ENCODE results near the gene KIAA0930. TPM values are rescaled to one million over a fixed set of nuclear protein-coding genes. Genes with fewer than 3 reads are reported as not detected.

The KIAA0930 gene
- total RNA-seq, 1 donor from 2014 or later = 18.6 TPM

DNA sequence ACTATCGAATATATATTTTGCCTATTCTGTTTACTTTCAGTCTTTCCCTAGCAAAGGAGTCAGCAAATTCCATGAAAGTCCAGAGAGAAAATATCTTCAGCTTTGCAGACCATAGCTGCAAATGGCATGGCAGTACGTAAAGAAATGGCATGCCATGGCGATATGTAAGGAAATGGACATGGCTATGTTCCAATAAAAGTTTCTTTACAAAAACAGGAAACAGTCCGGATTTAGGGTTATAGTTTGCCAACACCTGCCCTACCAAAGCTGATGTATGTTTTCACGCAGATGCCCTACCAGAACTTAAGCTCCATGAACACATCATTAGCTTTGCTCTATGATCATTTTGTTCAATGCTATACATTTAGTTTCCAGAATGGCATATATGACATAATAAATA is 19.5 kb downstream of the KIAA0930 start:
- TF ChIP-seq, protein P1, sequence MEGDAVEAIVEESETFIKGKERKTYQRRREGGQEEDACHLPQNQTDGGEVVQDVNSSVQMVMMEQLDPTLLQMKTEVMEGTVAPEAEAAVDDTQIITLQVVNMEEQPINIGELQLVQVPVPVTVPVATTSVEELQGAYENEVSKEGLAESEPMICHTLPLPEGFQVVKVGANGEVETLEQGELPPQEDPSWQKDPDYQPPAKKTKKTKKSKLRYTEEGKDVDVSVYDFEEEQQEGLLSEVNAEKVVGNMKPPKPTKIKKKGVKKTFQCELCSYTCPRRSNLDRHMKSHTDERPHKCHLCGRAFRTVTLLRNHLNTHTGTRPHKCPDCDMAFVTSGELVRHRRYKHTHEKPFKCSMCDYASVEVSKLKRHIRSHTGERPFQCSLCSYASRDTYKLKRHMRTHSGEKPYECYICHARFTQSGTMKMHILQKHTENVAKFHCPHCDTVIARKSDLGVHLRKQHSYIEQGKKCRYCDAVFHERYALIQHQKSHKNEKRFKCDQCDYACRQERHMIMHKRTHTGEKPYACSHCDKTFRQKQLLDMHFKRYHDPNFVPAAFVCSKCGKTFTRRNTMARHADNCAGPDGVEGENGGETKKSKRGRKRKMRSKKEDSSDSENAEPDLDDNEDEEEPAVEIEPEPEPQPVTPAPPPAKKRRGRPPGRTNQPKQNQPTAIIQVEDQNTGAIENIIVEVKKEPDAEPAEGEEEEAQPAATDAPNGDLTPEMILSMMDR (IDR thresholded peaks at IDR 0.05; ENCODE audit: borderline replicate concordance) = no peak
- Histone ChIP-seq H3K4me1 (peaks cover 8% of the 10 kb centered on the region), H3K36me3 (no peaks in the 10 kb centered on the region), H3K27ac (replicated peaks) (no peak overlapping the region), H3K9me3 (replicated peaks) (no peaks in the 10 kb centered on the region), H3K4me3 (no peak overlapping the region), H3K27me3 (ENCODE audit: low read depth) (peaks cover 5% of the 10 kb centered on the region)
- intact Hi-C loops (cut with micrococcal nuclease) = no loop called here
- DNase-seq = no peak

DNA sequence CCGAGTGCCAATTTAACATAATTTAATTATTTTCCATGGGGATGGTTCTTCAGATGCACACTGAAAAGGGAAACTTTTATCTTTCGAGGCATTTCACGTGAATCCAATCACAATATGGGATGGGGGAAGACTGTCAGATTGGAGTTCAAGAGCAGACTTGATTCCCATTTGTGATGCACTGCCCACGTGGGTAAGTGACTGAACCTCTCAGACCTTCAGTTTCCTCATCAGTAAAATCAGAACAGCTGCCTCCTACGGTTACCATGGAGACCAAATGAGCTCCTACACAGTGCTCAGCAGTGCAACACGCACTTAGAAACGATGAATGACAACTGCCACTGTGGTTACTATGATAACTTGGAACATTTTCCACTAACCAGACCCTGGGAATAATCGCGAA is 21.7 kb downstream of the KIAA0930 start:
- Histone ChIP-seq H3K27me3 (ENCODE audit: low read depth) (peaks cover 7% of the 10 kb centered on the region), H3K36me3 (no peaks in the 10 kb centered on the region), H3K4me1 (peaks cover 5% of the 10 kb centered on the region), H3K9me3 (replicated peaks) (no peaks in the 10 kb centered on the region), H3K4me3 (no peak overlapping the region), H3K27ac (replicated peaks) (no peak overlapping the region)
- TF ChIP-seq, protein P1 (IDR thresholded peaks at IDR 0.05; ENCODE audit: borderline replicate concordance) = no peak
- no peak for DNase-seq
- intact Hi-C loops (cut with micrococcal nuclease) = no loop called here

DNA sequence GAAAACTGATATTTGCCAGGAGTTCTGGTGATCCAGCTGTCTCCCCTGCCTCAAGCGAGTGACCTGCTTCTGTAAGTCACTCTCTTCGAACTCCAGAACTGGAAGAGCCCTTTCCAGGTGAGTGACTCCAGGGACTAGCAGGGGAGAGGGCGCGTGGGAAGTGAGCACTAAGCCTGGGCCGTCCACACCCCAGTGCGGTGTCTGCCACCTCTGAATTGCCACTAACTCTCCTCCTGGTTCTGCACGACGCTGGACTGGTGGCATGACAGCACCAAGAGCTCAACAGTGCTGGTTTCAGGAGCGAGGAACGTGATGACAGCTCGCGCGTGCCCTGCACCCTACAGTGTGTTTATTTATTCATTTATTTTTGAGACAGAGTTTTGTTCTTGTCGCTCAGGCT is 22.9 kb downstream of the KIAA0930 start:
- no peaks in the 10 kb centered on the region for H3K9me3 ChIP-seq (replicated peaks)
- TF ChIP-seq, protein P1 (IDR thresholded peaks at IDR 0.05; ENCODE audit: borderline replicate concordance) = no peak
- no peak overlapping the region for H3K27ac ChIP-seq (replicated peaks)
- peaks cover 13% of the 10 kb centered on the region for H3K4me1 ChIP-seq
- no peak overlapping the region for H3K4me3 ChIP-seq
- intact Hi-C loops (cut with micrococcal nuclease) = no loop called here
- no peak for DNase-seq
- no peaks in the 10 kb centered on the region for H3K36me3 ChIP-seq
- peaks cover 14% of the 10 kb centered on the region for H3K27me3 ChIP-seq (ENCODE audit: low read depth)

DNA sequence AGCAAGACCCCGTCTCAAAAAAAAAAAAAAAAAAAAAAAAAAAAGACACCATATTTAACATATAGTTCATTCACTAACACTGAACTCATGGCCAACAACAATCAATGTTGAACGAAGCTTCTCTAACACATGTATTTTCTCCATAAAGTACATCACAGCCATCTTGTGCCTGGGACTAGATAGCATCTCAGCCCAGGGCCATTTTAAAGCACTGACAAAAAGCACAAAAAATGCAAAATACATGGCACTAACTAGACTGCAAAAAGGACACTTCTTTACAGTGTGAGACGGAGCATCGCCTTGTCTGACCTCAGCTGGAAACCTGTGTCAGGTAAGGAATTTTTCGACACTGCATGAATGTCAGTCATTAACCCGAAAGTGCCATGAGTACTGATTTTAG is 23.3 kb downstream of the KIAA0930 start:
- H3K4me1 ChIP-seq = peaks cover 18% of the 10 kb centered on the region
- no peak for DNase-seq
- H3K4me3 ChIP-seq = no peak overlapping the region
- intact Hi-C loops (cut with micrococcal nuclease) = no loop called here
- peaks cover 14% of the 10 kb centered on the region for H3K27me3 ChIP-seq (ENCODE audit: low read depth)
- no peaks in the 10 kb centered on the region for H3K9me3 ChIP-seq (replicated peaks)
- TF ChIP-seq, protein P1 (IDR thresholded peaks at IDR 0.05; ENCODE audit: borderline replicate concordance) = no peak
- H3K36me3 ChIP-seq = no peaks in the 10 kb centered on the region
- H3K27ac ChIP-seq (replicated peaks) = no peak overlapping the region

DNA sequence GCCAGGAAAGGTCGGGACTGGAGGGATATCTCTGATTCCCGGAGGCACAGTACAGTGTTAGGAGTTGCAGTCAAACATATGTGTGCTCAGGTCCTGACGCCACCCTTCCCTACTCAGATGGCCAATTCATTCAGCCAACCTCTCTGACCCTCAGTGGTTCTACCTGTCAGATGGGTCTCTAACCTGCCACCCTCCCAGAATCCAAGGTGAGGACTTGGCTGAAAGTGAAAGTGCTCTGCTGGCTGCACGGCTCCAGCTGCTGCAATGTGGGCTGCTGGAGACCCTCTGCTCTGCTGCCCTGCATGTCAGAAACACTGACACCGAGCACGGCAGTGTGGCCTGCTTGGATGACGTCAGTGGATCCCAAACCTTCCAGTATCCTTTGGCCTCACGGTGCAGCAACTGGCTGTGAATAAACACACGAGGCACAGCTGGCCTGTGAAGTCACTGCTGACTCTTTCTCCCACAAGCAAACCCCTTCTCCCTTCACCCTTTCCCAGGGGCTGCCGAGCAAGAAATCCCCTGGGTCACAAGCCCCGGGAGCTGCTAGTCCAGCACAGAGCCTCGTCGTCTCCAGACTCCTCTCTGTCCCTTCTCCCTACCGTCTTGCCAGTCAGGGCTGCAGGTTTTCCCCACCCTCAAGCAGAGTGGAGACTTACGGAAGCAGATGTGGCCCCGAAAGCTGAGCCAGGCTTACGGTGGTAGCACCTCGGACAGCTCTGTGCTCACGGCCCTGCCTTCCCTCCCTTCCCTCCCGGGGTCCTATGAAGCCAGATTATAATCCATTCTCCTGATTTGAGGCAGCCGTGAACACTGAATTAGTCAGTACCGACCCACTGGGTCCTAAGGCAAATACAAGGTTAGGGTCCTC is 24.3 kb downstream of the KIAA0930 start:
- TF ChIP-seq, protein P1 (IDR thresholded peaks at IDR 0.05; ENCODE audit: borderline replicate concordance) = no peak
- Histone ChIP-seq H3K36me3 (no peaks in the 10 kb centered on the region), H3K9me3 (replicated peaks) (no peaks in the 10 kb centered on the region), H3K27me3 (ENCODE audit: low read depth) (peaks cover 14% of the 10 kb centered on the region), H3K27ac (replicated peaks) (no peak overlapping the region), H3K4me3 (no peak overlapping the region), H3K4me1 (peaks cover 26% of the 10 kb centered on the region)
- intact Hi-C loops (cut with micrococcal nuclease) = no loop called here
- no peak for DNase-seq
